Measurements from ENCODE around the gene MED28.

Gene MED28

GRCh38 chr4:17667653-17668201, 53.3 kb downstream of the MED28 start:
- DNase-seq = no peak

DNA sequence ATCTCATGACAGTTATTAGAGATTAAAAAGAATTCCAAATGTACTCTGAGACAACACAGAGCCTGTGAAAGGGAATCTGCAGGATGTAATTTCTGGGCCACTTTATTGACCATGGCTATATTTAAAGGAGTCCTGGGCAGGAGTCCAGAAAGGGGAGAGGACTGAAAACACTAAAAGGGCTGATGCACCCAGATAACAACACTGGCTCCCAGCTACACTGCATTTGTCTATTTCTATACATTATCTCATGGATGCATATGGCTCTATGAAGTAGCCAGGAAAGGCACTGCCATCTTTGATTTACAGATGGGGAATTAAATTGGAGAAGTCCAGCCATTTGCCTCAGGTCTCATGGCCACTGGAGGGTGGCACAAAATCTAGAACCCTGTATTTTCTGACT, 56.0 kb downstream of the MED28 start:
- DNase-seq = no peak

DNA sequence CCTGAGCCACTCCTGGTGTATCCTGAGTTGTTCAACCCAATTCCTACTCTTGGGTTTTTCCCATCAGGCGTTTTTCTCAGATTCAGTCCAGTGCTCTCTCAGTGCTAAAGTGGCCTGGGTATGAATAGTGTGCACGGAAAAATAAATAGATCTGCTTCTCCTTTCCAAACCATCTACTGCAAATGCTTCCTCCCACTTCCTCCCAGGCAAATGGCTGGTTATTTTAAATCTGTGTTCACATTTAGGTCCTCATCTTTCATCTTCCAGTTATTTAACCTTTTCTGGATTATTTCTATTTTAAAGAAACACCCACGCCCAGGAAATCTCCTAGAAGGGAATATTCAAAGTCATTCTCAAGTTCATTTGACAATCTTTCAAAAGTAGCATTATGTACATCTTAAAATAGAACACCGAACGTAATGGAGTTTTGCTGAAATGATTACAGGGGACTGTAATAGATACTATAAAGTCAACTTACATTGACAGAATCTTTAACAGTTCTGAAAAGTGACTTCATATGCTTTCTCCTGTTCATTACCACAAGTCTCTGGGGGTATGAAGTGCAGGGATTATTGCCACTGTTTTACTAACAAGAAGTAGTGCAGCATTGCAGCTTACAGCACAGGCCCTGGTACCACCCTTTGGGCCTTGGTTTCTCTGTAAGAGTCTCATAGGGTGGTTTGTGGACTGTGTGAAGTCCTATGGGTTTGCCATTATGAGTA, 66.3 kb downstream of the MED28 start:
- DNase-seq = no peak

GRCh38 chr4:17681281-17682221, 67.1 kb downstream of the MED28 start:
- DNase-seq = no peak

GRCh38 chr4:17682222-17682566, 67.8 kb downstream of the MED28 start:
- DNase-seq = no peak

Measured in NCI-H82 (cell line).